ENCODE data around the gene NSMCE4A. TPM values are rescaled to one million over a fixed set of nuclear protein-coding genes. Genes with fewer than 3 reads are reported as not detected.

The NSMCE4A gene, protein sequence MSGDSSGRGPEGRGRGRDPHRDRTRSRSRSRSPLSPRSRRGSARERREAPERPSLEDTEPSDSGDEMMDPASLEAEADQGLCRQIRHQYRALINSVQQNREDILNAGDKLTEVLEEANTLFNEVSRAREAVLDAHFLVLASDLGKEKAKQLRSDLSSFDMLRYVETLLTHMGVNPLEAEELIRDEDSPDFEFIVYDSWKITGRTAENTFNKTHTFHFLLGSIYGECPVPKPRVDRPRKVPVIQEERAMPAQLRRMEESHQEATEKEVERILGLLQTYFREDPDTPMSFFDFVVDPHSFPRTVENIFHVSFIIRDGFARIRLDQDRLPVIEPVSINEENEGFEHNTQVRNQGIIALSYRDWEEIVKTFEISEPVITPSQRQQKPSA
- total RNA-seq (2014; rRNA removed; shearing (Covaris generic)): 123 and 125 TPM in 2 replicates

DNA sequence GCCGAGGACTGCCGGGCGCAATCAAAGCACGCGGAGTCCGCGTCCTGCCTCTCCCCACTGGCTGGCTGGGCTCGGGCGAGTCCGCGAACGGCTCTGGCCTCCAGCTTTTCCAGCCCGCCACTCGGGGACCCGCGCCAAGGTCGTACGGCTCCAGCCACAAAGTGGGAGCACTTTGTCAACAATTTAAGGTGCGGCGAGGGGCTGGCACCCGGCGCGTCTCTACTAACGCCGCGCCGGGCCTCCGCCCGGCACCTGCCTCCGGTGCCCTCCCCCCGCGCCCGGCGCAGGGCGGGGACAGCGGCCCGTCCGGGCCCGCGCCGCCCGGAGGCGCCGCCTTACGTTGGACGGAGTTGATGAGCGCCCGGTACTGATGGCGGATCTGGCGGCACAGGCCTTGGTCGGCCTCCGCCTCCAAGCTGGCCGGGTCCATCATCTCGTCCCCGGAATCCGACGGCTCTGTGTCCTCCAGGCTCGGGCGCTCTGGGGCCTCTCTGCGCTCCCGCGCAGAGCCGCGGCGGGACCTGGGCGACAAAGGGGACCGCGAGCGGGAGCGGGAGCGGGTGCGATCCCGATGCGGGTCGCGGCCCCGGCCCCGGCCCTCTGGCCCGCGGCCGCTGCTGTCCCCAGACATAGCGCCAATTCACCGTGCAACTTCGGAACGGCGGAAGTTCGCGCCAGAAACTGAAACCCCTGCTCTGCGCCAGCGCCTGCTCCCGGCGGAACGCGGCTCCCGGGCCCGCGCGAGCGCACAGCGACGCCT, at the start of gene NSMCE4A:
NSMCE4A (minus strand) TSS at position 683 of the 760 bp plus-strand sequence; CDS start at position 631, 52 bp downstream.

DNA sequence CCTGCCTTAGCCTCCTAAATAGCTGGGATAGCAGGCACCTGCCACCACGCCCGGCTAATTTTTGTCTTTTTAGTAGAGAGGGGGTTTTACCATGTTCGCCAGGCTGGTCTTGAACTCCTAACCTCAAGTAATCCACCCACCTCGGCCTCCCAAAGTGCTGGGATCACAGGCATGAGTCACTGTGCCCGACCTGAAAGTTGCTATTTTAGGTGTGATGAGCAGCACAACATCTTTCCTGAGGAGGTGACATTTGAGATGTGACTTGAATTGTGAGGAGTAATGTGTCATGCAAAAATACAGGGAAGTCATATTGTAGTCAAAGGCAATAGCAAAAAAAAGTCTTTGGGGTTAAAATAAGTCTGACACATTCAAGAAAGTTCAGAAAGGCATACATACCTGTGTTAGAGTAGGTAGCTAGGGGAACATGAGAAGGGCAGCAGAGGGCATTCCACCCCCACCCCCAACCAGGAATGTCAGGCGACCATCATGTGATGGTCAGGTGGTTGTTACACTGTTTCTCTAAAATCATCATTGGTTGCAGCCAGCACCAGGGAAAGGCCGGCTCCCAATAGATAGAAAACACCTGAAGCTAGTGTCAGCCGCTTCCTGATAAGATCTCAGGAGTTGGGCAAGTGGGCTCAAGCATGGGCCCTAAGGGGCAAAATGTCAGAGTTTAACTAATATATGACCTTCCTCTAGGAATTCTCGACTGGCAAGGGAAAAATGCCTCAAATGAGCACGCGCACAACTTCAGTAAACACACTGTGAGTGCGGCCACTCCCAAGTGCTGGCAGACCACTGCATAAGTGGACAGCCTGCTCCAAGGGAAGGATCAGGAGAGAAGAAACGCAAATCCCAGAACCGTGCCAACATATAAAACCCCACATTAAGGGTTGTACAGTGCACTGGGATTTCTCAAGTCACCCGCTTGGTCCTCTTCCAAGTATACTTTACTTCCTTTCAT, 13.6 kb upstream of the NSMCE4A start, which contains the start of gene TACC2:
TACC2 (plus strand) TSS at position 803 of the 964 bp plus-strand sequence. CDS start 32,819 bp downstream, outside the sequence.

DNA sequence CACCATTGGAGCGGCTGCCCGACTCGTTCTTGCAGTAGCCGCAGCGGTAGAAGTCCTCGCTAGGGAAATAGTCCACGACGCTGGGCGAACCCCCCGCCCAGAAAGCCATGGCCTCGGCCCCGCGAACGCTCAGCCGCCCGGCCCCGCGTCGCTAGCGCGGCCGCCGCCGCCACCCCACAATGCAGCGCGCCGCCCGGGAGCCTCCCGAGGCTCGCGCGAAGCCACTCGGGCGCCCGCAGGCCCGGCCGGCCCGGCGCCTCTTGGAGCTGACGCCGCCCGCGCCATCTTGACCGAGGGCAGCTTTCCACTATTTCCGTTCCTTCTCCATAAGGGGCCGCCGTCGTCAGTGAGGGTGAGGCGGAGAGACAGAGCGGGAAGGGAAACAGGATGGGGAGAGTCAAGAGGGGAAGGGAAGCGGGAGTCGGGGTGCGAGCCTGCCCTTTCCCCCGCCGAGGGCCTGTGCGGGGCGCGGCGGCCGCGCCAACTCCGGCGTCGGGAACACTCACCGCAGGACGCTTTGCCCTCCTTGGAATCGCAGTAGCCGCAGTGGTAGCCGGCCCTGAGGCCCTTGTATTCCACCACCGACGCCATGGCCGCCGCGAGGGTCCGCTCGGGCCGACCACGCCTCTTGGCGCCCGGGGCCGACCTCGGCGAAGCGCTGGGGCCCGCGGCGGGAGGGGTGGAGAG, 47.0 kb downstream of the NSMCE4A start, which contains the start of gene ATE1:
ATE1 (minus strand) TSS at position 191 of the 687 bp plus-strand sequence; CDS start at position 109, 82 bp downstream.

Small RNA genes within 50 kb of the gene (small RNA-seq; reads per million reads assigned to genes)
- not detected for gene RF02219

Other genes starting within 250 kb of the NSMCE4A start
- 22.1 and 28.6 TPM in 2 replicates for gene ATE1, start 47.2 kb downstream of the NSMCE4A start, total RNA-seq (2014; rRNA removed; shearing (Covaris generic))
- 20.6 and 25.4 TPM in 2 replicates for gene TACC2, start 13.9 kb upstream of the NSMCE4A start, total RNA-seq (2014; rRNA removed; shearing (Covaris generic))

All from A375 (cell line).